Right cardiac atrium (tissue), 5 donors: ENCODE results near the gene EGLN3. TPM values are rescaled to one million over a fixed set of nuclear protein-coding genes. Genes with fewer than 3 reads are reported as not detected.
"Not testable (repeated sequence)": the region's sequence is repeated elsewhere in the genome, so short reads cannot be mapped to it uniquely, and the experiment has no call there.

ENCODE experiments used
- ATAC-seq, 2 donors: fragments of 200-7000 bp; cut with Tn5 transposase; one replicate each; pipeline versions ENCODE4 v1.8.0 to v1.9.1; 2020; ENCODE audit warnings: moderate library complexity in 2 of 2, mild to moderate bottlenecking in 1 of 2
- DNase-seq, 3 donors: peaks; one replicate each; pipeline ENCODE4 v3.0.0-alpha.2; 2020
- H3K27ac ChIP-seq: one replicate; pipeline ENCODE4 v1.5.1; 2013; ENCODE audit warnings: mild to moderate bottlenecking, low read length, control low read depth, moderate library complexity
- H3K27me3 ChIP-seq: one replicate; pipeline ENCODE4 v1.6.1; 2013; ENCODE audit not compliant: control insufficient read depth, insufficient read depth
- H3K4me1 ChIP-seq: one replicate; pipeline ENCODE4 v1.6.1; 2013; ENCODE audit warnings: low read length; ENCODE audit not compliant: control insufficient read depth, insufficient read depth
- H3K4me3 ChIP-seq: one replicate; pipeline ENCODE4 v1.5.1; 2013; ENCODE audit warnings: low read length, control low read depth
- H3K9me3 ChIP-seq: one replicate; pipeline ENCODE4 v1.6.1; 2013; ENCODE audit warnings: low read length; ENCODE audit not compliant: control insufficient read depth
- WGBS: extraction: QIAGEN DNeasy Blood & Tissue Kit; methylation state at CpG from one replicate; pipeline ENCODE4 v1.1.7; 2013; 5-methylcytosine and 5-hydroxymethylcytosine counted together
- intact Hi-C, 4 donors: fragments of 100-400 bp; cut with DNase I; formaldehyde crosslinking; loops; one replicate each; pipeline versions ENCODE4 v1.11.0 to v1.14.0; 2022 to 2023
- polyA plus RNA-seq: library from polyadenylated mRNA; stranded (reverse); fragments of 200-250 nt; gene quantifications from one replicate; pipeline ENCODE4 v1.2.3, GENCODE V29; 2013
- total RNA-seq, 4 donors: library from RNA; stranded (reverse); fragmentation: NEBNext Ultra II Directional; extraction: Animal tissue kit (Norgen Biotek cat#: 25700); gene quantifications; one replicate each; pipeline ENCODE4 v1.2.1, GENCODE V29; 2021
- donor health status: healthy with polysubstance abuse.
- donor health status: DM: no; HTN: yes; CAD: no.
- donor health status: DM: no; HTN: no; CAD: no.
- donor health status: DM: no; HTN: yes; CAD: no; lungs with severe emphysema.
- donor health status: DM: yes; HTN: yes; CAD: no.

Gene EGLN3
- total and polyA plus RNA-seq, 5 donors = 62.4 to 98.9 (median 85.6) TPM

DNA sequence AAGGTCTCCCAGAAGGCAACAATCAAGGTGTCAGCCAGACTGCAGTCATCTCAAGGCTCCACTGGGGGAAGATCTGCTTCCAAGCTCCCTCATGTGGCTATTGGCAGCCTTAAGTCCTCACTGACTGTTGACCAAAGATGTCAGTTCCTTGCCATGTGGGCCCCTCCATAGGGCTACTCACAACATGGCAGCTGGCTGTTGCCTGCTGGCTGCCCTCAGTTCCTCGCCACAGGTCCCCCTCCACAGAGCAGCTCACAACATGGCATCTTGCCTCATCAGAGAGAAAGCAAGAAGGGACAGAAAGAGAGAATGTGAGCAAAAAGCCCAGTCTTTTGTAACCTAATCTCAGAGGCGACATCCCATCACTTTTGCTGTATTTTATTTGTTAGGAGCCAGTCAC is 34.4 kb upstream of the EGLN3 start:
- H3K4me1 ChIP-seq = peaks cover 3% of the 10 kb centered on the region
- no peaks in the 10 kb centered on the region for H3K27me3 ChIP-seq
- WGBS = 100% methylated on average over 2 of the region's 2 CpGs
- no peak overlapping the region for H3K27ac ChIP-seq
- intact Hi-C loops = no loop called here
- H3K9me3 ChIP-seq = no peaks in the 10 kb centered on the region
- no peak for ATAC-seq
- no peak overlapping the region for H3K4me3 ChIP-seq
- no peak for DNase-seq

DNA sequence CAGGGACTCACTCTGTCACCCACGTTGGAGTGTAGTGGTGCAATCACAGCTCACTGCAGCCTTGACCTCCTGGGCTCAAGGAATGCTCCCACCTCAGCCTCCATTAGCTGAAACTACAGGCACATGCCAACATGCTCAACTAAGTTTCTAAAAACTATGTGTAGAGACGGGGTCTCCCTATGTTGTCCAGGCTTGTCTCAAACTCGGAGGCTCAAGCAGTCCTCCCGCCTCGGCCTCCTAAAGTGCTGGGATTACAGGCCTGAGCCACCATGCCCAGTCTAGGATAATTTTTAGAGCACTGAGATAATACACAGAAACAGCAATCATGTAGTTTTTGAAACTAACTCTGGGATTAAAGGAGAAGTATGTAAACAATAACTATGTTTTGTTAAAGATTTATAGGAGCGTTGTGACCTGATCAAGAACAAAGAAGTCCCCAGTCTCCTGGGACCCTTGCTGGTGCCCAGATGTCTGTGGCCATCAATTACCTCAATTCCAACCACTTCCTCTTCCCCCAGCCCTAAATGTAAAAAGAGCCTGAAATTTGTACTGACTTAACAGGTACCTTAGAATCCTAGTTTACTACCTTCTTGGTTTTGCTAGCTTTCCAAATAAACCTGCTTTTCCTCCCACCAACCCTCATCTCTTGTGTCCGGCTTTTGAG is 28.9 kb upstream of the EGLN3 start:
- ATAC-seq = no peak
- WGBS = 58% methylated on average over 7 of the region's 7 CpGs
- Histone ChIP-seq H3K4me3 (no peak overlapping the region), H3K27me3 (no peaks in the 10 kb centered on the region), H3K27ac (no peak overlapping the region), H3K9me3 (no peaks in the 10 kb centered on the region), H3K4me1 (no peaks in the 10 kb centered on the region)
- no peak for DNase-seq
- intact Hi-C loops = no loop called here

DNA sequence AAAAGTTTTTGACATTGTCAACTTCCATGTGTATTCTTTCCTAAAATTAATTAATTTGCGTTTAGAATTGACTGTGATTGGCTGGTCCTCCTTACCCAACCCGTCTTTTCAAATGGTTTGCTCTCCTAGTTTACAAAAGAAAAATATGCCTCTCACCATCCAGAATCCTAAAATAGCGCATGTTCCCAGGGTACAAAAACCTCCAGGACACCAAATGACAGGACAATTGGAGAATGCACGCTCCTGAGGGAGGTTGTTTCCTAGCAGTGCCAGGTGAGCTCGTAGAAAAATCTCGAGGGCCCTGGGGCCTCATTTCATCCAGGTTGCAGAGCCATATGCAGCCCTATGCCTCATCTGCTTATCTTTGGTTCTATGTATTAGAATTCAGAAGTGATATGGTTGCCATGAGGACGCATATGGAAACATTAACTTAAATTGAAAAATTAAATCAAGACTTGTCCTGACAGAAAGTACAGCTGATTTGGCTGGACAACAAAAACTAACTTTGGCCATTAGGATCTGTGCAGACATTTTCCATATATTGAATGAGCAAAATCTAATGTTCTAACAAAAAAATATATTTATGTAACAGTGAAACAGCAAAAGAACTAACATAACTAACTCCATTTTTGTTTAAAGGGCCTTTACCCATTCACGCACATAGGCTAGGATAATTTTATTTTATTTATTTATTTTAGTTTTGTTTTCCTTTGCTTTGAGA is 28.2 kb upstream of the EGLN3 start:
- Histone ChIP-seq H3K27ac (no peak overlapping the region), H3K9me3 (no peaks in the 10 kb centered on the region), H3K4me1 (no peaks in the 10 kb centered on the region), H3K27me3 (no peaks in the 10 kb centered on the region), H3K4me3 (no peak overlapping the region)
- 80% methylated on average over 8 of the region's 8 CpGs for WGBS
- no peak for DNase-seq
- ATAC-seq = no peak
- intact Hi-C loops = no loop called here

DNA sequence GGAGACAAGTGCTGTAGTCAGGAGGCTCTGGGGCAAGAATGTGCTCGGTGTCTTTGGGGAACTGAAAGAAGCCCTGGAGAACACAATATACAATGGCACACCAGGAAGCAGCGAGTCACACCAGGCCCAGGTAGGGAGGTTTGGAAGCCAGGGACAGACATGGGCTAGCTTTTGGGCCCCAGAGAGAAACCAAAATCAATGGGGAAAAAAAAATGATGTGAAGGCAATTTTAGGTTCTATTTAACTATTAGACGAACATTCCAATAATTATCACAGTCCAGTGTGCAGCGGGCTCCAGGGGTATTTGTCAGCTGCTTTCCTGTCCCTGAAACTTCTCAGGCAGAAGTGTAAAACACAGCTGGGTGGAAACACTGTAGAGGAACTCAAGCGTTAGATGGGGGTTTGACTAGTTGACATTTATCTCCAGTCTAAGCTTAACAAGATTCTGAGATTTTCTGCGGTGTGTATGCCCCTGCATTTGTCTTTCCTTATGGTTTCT is 21.8 kb upstream of the EGLN3 start:
- Histone ChIP-seq H3K27ac (no peak overlapping the region), H3K9me3 (no peaks in the 10 kb centered on the region), H3K27me3 (no peaks in the 10 kb centered on the region), H3K4me1 (no peaks in the 10 kb centered on the region), H3K4me3 (no peak overlapping the region)
- intact Hi-C loops = no loop called here
- WGBS = 81% methylated on average over 6 of the region's 6 CpGs
- no peak for ATAC-seq
- no peak for DNase-seq

DNA sequence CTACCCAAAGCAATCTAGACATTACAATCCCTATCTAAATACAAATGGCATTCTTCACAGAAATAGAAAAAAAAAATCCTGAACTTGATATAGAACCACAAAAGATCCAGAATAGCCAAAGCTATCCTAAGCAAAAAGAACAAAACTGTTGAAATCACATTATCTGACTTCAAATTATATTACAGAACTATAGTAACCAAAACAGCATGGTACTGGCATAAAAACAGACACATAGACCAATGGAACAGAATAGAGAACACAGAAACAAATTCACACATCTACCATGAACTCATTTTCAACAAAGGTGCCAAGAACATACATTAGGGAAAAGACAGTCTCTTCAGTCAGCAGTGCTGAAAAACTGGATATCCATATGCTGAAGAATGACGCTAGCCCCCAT is 19.0 kb upstream of the EGLN3 start:
- DNase-seq, H3K27ac ChIP-seq, H3K4me3 ChIP-seq, ATAC-seq, H3K4me1 ChIP-seq, intact Hi-C loops, H3K27me3 ChIP-seq, H3K9me3 ChIP-seq: not testable (repeated sequence)
- 98% methylated on average over 1 of the region's 1 CpG for WGBS

DNA sequence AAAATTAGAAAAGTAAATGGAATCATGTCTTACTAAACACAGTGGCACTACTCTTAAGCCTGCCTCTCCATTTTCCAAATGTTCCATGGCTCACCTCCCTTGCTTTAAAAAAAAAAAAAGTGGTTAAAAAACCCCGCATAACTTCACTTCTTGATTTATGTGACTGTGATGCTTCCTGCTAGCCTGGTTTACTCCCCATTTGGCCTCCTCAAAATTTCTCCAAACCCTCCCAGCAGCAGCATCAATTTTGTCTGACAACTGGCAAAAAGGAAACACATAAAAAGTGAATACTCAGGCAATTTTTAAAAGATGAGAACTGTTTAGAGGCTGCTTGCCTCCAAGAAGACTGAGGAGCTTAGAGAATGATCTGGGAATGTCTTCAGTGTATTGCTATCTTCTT is 17.8 kb upstream of the EGLN3 start:
- Histone ChIP-seq H3K4me3 (no peak overlapping the region), H3K9me3 (no peaks in the 10 kb centered on the region), H3K27me3 (no peaks in the 10 kb centered on the region), H3K27ac (no peak overlapping the region), H3K4me1 (no peaks in the 10 kb centered on the region)
- 69% methylated on average over 1 of the region's 1 CpG for WGBS
- no peak for ATAC-seq
- DNase-seq = no peak
- intact Hi-C loops = no loop called here

DNA sequence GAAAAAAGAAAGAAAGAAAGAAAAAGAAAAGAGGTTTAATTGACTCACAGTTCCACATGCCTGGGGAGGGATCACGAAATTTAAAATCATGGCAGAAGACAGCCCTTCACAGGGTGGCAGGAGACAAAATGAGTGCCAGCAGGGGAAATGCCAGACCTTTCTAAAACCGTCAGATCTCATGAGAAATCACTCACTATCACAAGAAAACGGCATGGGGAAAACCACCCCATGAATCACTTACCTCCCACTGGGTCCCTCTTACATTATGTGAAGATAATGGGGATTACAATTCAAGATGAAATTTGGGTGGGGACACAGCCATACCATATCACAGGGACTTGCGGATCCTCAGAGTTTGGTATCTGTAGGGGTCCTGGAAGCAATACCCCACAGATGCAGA is 16.3 kb upstream of the EGLN3 start:
- ATAC-seq (no peak), DNase-seq (no peak)
- no peaks in the 10 kb centered on the region for H3K9me3 ChIP-seq
- WGBS = 80% methylated on average over 4 of the region's 4 CpGs
- H3K4me3 ChIP-seq = no peak overlapping the region
- H3K4me1 ChIP-seq = no peaks in the 10 kb centered on the region
- no peaks in the 10 kb centered on the region for H3K27me3 ChIP-seq
- intact Hi-C loops = no loop called here
- H3K27ac ChIP-seq = no peak overlapping the region

DNA sequence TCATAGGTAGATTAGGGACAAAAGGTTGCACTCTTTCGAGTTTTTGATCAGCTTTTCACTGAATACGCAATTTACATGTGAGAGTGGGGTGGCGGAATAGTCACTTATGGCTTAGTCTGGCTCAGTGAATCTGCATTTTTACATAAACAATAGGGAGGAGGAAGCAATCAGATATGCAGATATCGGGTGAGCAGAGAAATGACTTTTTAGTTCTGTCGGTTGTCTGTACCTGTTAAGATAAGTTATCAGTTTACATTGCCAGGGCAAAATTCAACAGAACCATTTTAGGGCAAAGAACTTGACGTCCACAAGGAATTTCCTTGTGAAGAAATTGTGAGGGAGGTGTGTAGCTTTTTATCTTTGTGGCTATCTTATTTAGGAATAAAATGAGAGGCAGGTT is 15.4 kb upstream of the EGLN3 start:
- WGBS = 72% methylated on average over 6 of the region's 6 CpGs
- no peak overlapping the region for H3K27ac ChIP-seq
- H3K27me3 ChIP-seq = no peaks in the 10 kb centered on the region
- no peak overlapping the region for H3K4me3 ChIP-seq
- intact Hi-C loops = no loop called here
- no peaks in the 10 kb centered on the region for H3K4me1 ChIP-seq
- DNase-seq = no peak
- ATAC-seq = no peak
- H3K9me3 ChIP-seq = no peaks in the 10 kb centered on the region

DNA sequence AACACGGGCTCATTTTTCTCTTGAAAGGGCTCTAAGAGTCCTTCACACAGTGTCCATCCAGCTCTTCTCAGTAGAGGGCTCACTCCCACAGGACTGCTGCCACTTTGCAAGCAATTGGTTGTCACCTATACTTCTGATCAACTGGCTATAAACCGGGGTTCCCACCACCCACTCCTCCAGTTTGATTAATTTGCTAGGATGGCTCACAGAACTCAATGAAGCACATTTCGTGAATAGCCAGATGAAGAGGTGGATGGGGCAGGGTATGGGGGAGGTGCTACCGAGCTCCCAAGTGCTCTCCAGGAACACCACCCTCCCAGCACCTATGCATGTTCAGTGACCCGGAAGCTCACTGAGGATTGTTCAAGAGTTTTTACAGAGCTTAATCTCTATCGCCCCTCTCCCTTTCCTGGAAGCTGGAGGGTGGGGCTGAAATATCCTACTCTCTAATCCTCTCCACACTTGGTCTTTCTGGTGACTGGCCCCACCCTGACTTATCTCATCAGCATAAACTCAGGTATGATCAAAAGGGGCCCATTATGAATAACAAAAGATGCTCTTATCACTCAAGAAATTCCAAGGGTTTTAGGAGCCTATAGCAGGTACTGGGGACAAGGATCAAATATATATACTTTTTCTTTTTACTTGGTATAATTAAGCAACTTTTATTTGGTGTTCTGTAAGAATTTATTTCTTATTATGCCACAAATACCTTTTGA is 13.9 kb upstream of the EGLN3 start:
- 80% methylated on average over 6 of the region's 6 CpGs for WGBS
- Histone ChIP-seq H3K27me3 (no peaks in the 10 kb centered on the region), H3K27ac (no peak overlapping the region), H3K4me1 (peaks cover 1% of the 10 kb centered on the region), H3K9me3 (no peaks in the 10 kb centered on the region), H3K4me3 (no peak overlapping the region)
- intact Hi-C loops = no loop called here
- DNase-seq (no peak), ATAC-seq (peak in 1 of 2 donors; percentile 11)

DNA sequence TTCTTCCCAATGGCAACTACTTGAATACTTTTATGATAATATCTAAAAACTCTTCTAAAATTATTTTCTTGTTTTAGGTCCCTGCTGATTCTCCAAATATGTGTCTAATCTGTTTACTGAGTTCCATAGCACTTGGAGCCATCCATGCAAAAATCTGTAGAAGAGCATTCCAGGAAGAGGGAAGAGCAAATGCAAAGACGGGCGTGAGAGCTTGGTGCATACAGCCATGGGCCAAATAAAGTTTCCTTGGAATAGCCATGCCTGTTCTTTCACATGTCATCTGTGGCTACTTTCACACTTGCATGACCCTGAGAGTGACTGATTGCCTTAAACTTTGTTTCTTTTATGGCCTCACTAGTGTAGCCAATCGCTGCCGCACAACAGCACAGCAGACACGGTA is 13.0 kb upstream of the EGLN3 start:
- Histone ChIP-seq H3K4me3 (no peak overlapping the region), H3K27me3 (no peaks in the 10 kb centered on the region), H3K27ac (no peak overlapping the region), H3K9me3 (no peaks in the 10 kb centered on the region), H3K4me1 (peaks cover 3% of the 10 kb centered on the region)
- DNase-seq (no peak), ATAC-seq (no peak)
- intact Hi-C loops = no loop called here
- 90% methylated on average over 5 of the region's 5 CpGs for WGBS

DNA sequence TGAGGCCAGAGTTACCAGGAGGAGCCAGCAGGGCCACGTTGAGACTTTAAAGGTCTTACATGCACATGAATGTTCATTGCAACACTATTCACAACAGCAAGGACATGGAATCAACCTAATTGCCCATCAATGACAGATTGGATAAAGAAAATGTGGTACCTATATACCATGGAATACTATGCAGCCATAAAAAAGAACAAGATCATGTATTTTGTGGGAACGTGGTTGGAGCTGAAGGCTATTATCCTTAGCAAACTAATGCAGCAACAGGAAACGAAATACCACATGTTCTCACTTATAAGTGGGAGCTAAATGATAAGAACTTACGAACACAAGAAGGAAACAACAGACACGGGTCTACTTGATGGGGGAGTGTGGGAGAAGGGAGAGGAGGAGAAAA is 11.6 kb upstream of the EGLN3 start:
- 64% methylated on average over 5 of the region's 5 CpGs for WGBS
- H3K4me3 ChIP-seq, H3K27me3 ChIP-seq, H3K4me1 ChIP-seq, H3K27ac ChIP-seq, H3K9me3 ChIP-seq, intact Hi-C loops, DNase-seq, ATAC-seq: not testable (repeated sequence)
